Muscle of leg (tissue), 11 donors: Measurements from ENCODE around the gene CPSF4. TPM values are rescaled to one million over a fixed set of nuclear protein-coding genes. Genes with fewer than 3 reads are reported as not detected.
"Not testable (repeated sequence)": the region's sequence is repeated elsewhere in the genome, so short reads cannot be mapped to it uniquely, and the experiment has no call there.

ENCODE experiments used
- DNase-seq: peaks from one replicate; pipeline ENCODE4 v3.0.0; 2013
- H3K27ac ChIP-seq: one replicate; pipeline ENCODE4 v1.5.1; 2013; ENCODE audit warnings: mild to moderate bottlenecking, low read length, control low read depth
- H3K27me3 ChIP-seq: one replicate; pipeline ENCODE4 v1.6.1; 2013; ENCODE audit warnings: low read length; ENCODE audit not compliant: control insufficient read depth, insufficient read depth
- H3K36me3 ChIP-seq: one replicate; pipeline ENCODE4 v1.6.1; 2013; ENCODE audit warnings: low read length; ENCODE audit not compliant: control insufficient read depth, insufficient read depth
- H3K4me1 ChIP-seq: one replicate; pipeline ENCODE4 v1.6.1; 2013; ENCODE audit warnings: low read length; ENCODE audit not compliant: control insufficient read depth, insufficient read depth
- H3K4me3 ChIP-seq: one replicate; pipeline ENCODE4 v1.5.1; 2013; ENCODE audit warnings: low read length, control low read depth
- H3K9me3 ChIP-seq: replicated peaks from 2 replicates; pipeline ENCODE4 v1.6.1; 2013; ENCODE audit warnings: low read depth, low read length; ENCODE audit not compliant: control insufficient read depth
- WGBS: methylation state at CpG from one replicate; pipeline ENCODE4 v1.1.5; 2013; ENCODE audit warnings: missing lambda C conversion rate; ENCODE audit not compliant: insufficient coverage; 5-methylcytosine and 5-hydroxymethylcytosine counted together
- polyA plus RNA-seq, 8 donors: library from polyadenylated mRNA; unstranded; fragments of 120-200 nt; gene quantifications; one replicate each; pipeline versions ENCODE4 v1.2.1 to v1.2.3, GENCODE V29; 2013; ENCODE audit warnings: inconsistent platforms in 1 of 8, low replicate concordance in 1 of 8; ENCODE audit not compliant: insufficient read length in 8 of 8, insufficient read depth in 1 of 8
- total RNA-seq: library from RNA; stranded (reverse); fragments of 120-200 nt; gene quantifications from one replicate; pipeline ENCODE4 v1.2.4, GENCODE V29; 2013

CPSF4 gene
- total and polyA plus RNA-seq, 9 donors, result 29.2 to 48.3 (median 35.5) TPM

- H3K27ac ChIP-seq, result no peak overlapping the region
- no peaks in the 10 kb centered on the region for H3K27me3 ChIP-seq
- DNase-seq, result no peak
- H3K9me3 ChIP-seq, result no peaks in the 10 kb centered on the region
- WGBS, result 100% methylated on average over 3 of the region's 7 CpGs
- H3K4me3 ChIP-seq, result no peak overlapping the region
- no peaks in the 10 kb centered on the region for H3K4me1 ChIP-seq
- peaks cover 73% of the 10 kb centered on the region for H3K36me3 ChIP-seq
Measured at GRCh38 chr7:99420986-99421385, 17.8 kb upstream of the CPSF4 start.

DNA sequence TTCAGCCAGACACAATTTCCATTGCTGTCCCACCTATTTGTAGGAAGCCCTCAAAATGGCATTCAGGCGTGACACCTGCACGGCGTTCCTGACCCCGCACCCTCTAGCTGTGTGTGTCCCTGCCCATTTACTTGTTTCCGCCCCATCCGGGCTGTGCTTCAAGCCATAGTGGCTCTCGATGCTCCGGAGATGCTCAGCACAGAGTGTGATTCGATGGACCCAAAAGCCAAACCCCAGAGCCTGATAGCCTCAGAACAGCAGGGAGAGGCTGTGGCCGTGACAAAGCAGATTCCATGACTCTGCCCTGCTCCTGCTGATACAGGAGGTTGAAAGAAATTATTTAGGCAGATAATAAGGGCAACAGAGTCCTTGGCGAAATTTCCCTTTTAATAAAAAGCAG lies 16.6 kb upstream of the CPSF4 start:
- H3K36me3 ChIP-seq, result peaks cover 63% of the 10 kb centered on the region
- H3K9me3 ChIP-seq, result no peaks in the 10 kb centered on the region
- WGBS, result 90% methylated on average over 10 of the region's 11 CpGs
- no peak for DNase-seq
- no peak overlapping the region for H3K27ac ChIP-seq
- no peaks in the 10 kb centered on the region for H3K4me1 ChIP-seq
- no peaks in the 10 kb centered on the region for H3K27me3 ChIP-seq
- no peak overlapping the region for H3K4me3 ChIP-seq

DNA sequence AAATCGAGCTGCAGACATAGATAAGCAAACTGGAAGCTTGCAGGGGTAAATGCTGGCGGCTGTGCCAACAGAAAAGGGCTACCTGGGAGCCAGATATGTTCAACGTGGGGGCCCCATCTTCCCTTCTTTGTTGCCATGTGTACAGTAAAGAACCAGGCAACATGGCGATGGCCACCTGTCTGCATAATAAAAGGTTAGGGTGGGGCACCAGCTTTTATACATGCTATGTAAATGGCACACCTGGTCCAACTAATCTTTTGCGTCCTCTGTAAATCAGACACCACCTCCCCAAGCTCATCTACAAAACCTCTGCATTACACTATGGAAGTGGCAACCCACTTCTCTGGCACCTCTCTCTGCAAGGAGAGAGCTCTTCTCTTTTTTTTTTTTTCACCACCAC lies 16.1 kb upstream of the CPSF4 start:
- no peaks in the 10 kb centered on the region for H3K4me1 ChIP-seq
- H3K4me3 ChIP-seq, result no peak overlapping the region
- 96% methylated on average over 4 of the region's 5 CpGs for WGBS
- no peak for DNase-seq
- no peaks in the 10 kb centered on the region for H3K9me3 ChIP-seq
- peaks cover 58% of the 10 kb centered on the region for H3K36me3 ChIP-seq
- no peaks in the 10 kb centered on the region for H3K27me3 ChIP-seq
- H3K27ac ChIP-seq, result no peak overlapping the region

- Histone ChIP-seq H3K27me3 (no peaks in the 10 kb centered on the region), H3K4me1 (no peaks in the 10 kb centered on the region), H3K9me3 (no peaks in the 10 kb centered on the region), H3K4me3 (no peak overlapping the region), H3K27ac (no peak overlapping the region), H3K36me3 (peaks cover 51% of the 10 kb centered on the region)
- 92% methylated on average over 23 of the region's 24 CpGs for WGBS
- DNase-seq, result no peak
Measured at GRCh38 chr7:99424932-99425730, 13.6 kb upstream of the CPSF4 start.

DNA sequence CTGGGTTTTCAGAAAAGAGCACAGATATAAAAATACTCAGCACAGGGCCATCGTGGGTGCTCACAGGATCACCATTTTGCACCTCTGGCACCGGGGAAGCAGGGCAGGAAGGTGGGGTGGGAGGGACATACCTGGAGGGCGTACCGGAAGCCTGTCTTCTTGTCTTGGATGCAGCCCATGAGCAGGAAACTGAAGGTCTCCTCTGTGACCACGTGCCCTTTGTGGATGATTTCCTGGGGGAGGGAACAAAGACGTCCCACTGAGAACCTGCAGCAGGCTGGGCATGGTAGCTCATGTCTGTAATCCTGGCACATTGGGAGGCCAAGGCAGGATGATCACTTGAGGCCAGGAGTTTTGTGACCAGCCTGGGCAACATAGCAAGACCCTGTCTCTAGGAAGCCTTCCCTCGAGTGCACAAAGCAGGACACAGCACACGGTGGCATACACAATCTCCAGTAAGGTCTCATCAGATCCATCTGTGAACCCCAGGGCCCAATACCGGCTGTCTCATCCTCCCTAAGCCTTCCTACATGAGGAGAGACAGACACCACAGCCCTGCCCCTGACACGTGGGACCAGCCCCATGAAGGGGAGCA lies 9.7 kb upstream of the CPSF4 start:
- DNase-seq, result no peak
- Histone ChIP-seq H3K36me3 (peaks cover 57% of the 10 kb centered on the region), H3K9me3 (no peaks in the 10 kb centered on the region), H3K4me3 (no peak overlapping the region), H3K27ac (no peak overlapping the region), H3K4me1 (no peaks in the 10 kb centered on the region), H3K27me3 (no peaks in the 10 kb centered on the region)
- 81% methylated on average over 9 of the region's 10 CpGs for WGBS

DNA sequence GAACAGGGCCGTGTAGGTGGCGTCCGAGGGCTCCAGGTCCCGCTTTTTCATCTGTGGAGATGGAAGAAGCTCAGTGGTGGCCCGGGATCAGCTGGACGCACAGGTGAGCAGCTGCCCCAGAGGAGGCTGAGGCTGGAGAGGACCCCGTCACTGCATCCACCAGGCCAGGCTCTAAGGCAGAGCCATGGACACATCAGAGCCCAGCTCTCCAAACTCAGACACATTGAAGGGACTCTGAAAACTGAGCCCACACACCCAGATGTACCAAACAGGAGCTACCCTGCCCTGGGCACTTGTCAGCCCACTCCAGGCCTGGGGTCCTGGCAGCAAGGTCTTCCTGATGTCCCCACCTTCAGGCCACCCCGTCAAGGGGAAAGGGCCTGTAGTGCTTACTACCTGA lies 9.0 kb upstream of the CPSF4 start:
- Histone ChIP-seq H3K9me3 (no peaks in the 10 kb centered on the region), H3K27me3 (no peaks in the 10 kb centered on the region), H3K27ac (no peak overlapping the region), H3K4me1 (no peaks in the 10 kb centered on the region), H3K4me3 (no peak overlapping the region), H3K36me3 (peaks cover 55% of the 10 kb centered on the region)
- no peak for DNase-seq
- WGBS, result 92% methylated on average over 8 of the region's 8 CpGs

GRCh38 chr7:99431756-99432540 lies 6.8 kb upstream of the CPSF4 start:
- DNase-seq, H3K4me3 ChIP-seq, H3K4me1 ChIP-seq, H3K27me3 ChIP-seq, H3K9me3 ChIP-seq, H3K27ac ChIP-seq: not testable (repeated sequence)
- WGBS, result 89% methylated on average over 9 of the region's 13 CpGs
- H3K36me3 ChIP-seq, result peaks cover 53% of the 10 kb centered on the region

GRCh38 chr7:99433158-99433557 lies 5.6 kb upstream of the CPSF4 start:
- Histone ChIP-seq H3K36me3 (peaks cover 53% of the 10 kb centered on the region), H3K27me3 (no peaks in the 10 kb centered on the region), H3K27ac (no peak overlapping the region), H3K4me3 (no peak overlapping the region), H3K9me3 (no peaks in the 10 kb centered on the region), H3K4me1 (peaks cover 6% of the 10 kb centered on the region)
- DNase-seq, result no peak
- 92% methylated on average over 7 of the region's 9 CpGs for WGBS

- no peaks in the 10 kb centered on the region for H3K9me3 ChIP-seq
- peaks cover 18% of the 10 kb centered on the region for H3K36me3 ChIP-seq
- no peak for DNase-seq
- H3K27me3 ChIP-seq, result no peaks in the 10 kb centered on the region
- peak overlapping the region; percentile 75 for H3K27ac ChIP-seq
- H3K4me1 ChIP-seq, result peaks cover 31% of the 10 kb centered on the region
- peak overlapping the region; percentile 100 for H3K4me3 ChIP-seq
- WGBS, result 0% methylated on average over 9 of the region's 20 CpGs
Measured at GRCh38 chr7:99437946-99438572, 684 bp upstream of the CPSF4 start.

DNA sequence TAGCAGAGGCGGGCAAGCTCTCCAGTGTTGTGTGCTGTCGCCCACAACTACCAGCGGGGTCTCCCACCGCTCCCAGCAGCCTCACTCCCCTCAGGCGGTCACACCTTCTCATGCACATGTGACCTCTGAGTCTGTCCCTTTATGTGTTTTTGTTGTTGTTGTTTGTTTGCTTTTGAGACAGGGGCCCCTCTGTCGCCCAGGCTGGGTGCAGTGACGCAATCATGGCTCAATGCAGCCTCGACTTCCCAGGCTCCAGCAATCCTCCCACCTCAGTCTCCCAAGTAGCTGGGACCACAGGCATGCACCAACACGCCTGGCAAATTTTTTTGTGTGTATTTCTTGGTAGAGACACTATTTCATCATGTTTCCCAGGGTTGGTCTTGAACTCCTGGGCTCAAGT lies 1.5 kb downstream of the CPSF4 start:
- H3K9me3 ChIP-seq, result no peaks in the 10 kb centered on the region
- peaks cover 22% of the 10 kb centered on the region for H3K36me3 ChIP-seq
- H3K4me1 ChIP-seq, result peaks cover 31% of the 10 kb centered on the region
- no peaks in the 10 kb centered on the region for H3K27me3 ChIP-seq
- H3K4me3 ChIP-seq, result peak overlapping the region; percentile 100
- no peak for DNase-seq
- H3K27ac ChIP-seq, result no peak overlapping the region
- no CpG with 5 or more reads among the region's 9 CpGs for WGBS
